PC-9 (cell line): ENCODE data around the gene ARHGDIA. TPM values are rescaled to one million over a fixed set of nuclear protein-coding genes. Genes with fewer than 3 reads are reported as not detected.

Experiments used
- BruUV-seq: library from RNA; stranded (reverse); fragments of 400-500 nt; replicated peaks from 2 replicates; lab custom pipeline; 2021; lab: Mats Ljungman, UMichigan
- CTCF ChIA-PET: fragments of 300-600 bp; sonication (Branson Sonifier 250); formaldehyde crosslinking; loops from one replicate; lab custom pipeline; 2022; ENCODE audit warnings: antibody characterized with exemption; lab: Charles Lee
- POLR2A ChIA-PET: fragments of 300-600 bp; sonication (Branson Sonifier 250); formaldehyde crosslinking; loops from one replicate; lab custom pipeline; 2022; ENCODE audit warnings: antibody characterized with exemption; ENCODE audit not compliant: unreplicated experiment; lab: Charles Lee
- DNase-seq, 2 experiments: peaks; one replicate each; pipeline versions ENCODE4 v3.0.0 to v3.0.0-alpha.2; 2015 to 2022; ENCODE audit warnings: mixed read lengths in 1 of 2
- H2AFZ ChIP-seq: fragments of 200-600 bp; sonication (generic); 2 replicates; pipeline ENCODE4 v1.8.1; 2017; ENCODE audit warnings: antibody characterized with exemption
- H3F3A ChIP-seq: fragments of 200-600 bp; sonication (generic); 2 replicates; pipeline ENCODE4 v1.8.1; 2017; ENCODE audit warnings: antibody characterized with exemption, mild to moderate bottlenecking, low read depth; ENCODE audit not compliant: insufficient read depth
- H3K27ac ChIP-seq: fragments of 200-600 bp; sonication (generic); 2 replicates; pipeline ENCODE4 v1.6.1; 2016; ENCODE audit warnings: mixed run types
- H3K27me3 ChIP-seq: fragments of 200-600 bp; sonication (generic); 2 replicates; pipeline ENCODE4 v1.6.1; 2016; ENCODE audit warnings: low read depth, mixed run types; ENCODE audit not compliant: insufficient read depth
- H3K36me3 ChIP-seq: fragments of 200-600 bp; sonication (generic); 2 replicates; pipeline ENCODE4 v1.6.1; 2016; ENCODE audit warnings: low read depth, mixed run types
- H3K4me1 ChIP-seq: fragments of 200-600 bp; sonication (generic); replicated peaks from 2 replicates; pipeline ENCODE4 v1.6.1; 2016; ENCODE audit warnings: mixed run types; ENCODE audit not compliant: insufficient read depth
- H3K4me2 ChIP-seq: fragments of 200-600 bp; sonication (generic); 2 replicates; pipeline ENCODE4 v1.6.1; 2017; ENCODE audit warnings: mixed run types
- H3K4me3 ChIP-seq: fragments of 200-600 bp; sonication (generic); 2 replicates; pipeline ENCODE4 v1.6.1; 2016; ENCODE audit warnings: mixed run types
- H3K79me2 ChIP-seq: fragments of 200-600 bp; sonication (generic); 2 replicates; pipeline ENCODE4 v1.6.1; 2017; ENCODE audit warnings: low read depth, mixed run types
- H3K9me2 ChIP-seq: fragments of 200-600 bp; sonication (generic); 2 replicates; pipeline ENCODE4 v1.8.1; 2017; ENCODE audit warnings: mild to moderate bottlenecking; ENCODE audit not compliant: insufficient read depth
- H3K9me3 ChIP-seq: fragments of 200-600 bp; sonication (generic); 2 replicates; pipeline ENCODE4 v1.8.1; 2016; ENCODE audit warnings: low read depth; ENCODE audit not compliant: insufficient read depth
- H4K20me1 ChIP-seq: fragments of 200-600 bp; sonication (generic); 2 replicates; pipeline ENCODE4 v1.8.1; 2017; ENCODE audit not compliant: insufficient read depth
- CTCF ChIP-seq: fragments of 200-600 bp; sonication (generic); conservative IDR thresholded peaks from 2 replicates; pipeline ENCODE4 v1.6.1; 2017; ENCODE audit warnings: mixed run types, antibody characterized with exemption, mild to moderate bottlenecking, moderate library complexity
- EZH2 ChIP-seq: fragments of 200-600 bp; sonication (generic); IDR thresholded peaks from 2 replicates; pipeline ENCODE4 v1.8.0; 2017; ENCODE audit warnings: antibody characterized with exemption, low read depth
- intact Hi-C: fragments of 100-400 bp; cut with micrococcal nuclease; formaldehyde crosslinking; loops from one replicate; pipeline ENCODE4 v1.10.0; 2022; ENCODE audit not compliant: unreplicated experiment
- total RNA-seq: library from RNA; stranded (reverse); gene quantifications from 2 replicates; pipeline ENCODE4 v1.2.3, GENCODE V29; 2021

The ARHGDIA gene
- total RNA-seq, 1 experiment from 2014 or later: 309 TPM

GRCh38 chr17:81910840-81911276 lies 39.7 kb upstream of the ARHGDIA start:
- H3K4me2 ChIP-seq: peak overlapping the region; percentile 84
- peaks cover 29% of the 10 kb centered on the region for H3K4me1 ChIP-seq
- H3K36me3 ChIP-seq: no peaks in the 10 kb centered on the region; the same call in 1 of the 2 replicates
- BruUV-seq: no TSS peak
- peaks cover 4% of the 10 kb centered on the region; the same call in 1 of the 2 replicates for H4K20me1 ChIP-seq
- peaks cover 13% of the 10 kb centered on the region for H3K79me2 ChIP-seq
- ChIA-PET CTCF (no interaction called here), POLR2A (interaction anchor here (0.6 to 0.7 kb wide), 5 partner anchors 17 to 410 kb away, joined by 4 to 29 read pairs (median 5); partner anchors contain the start of gene MAFG)
- intact Hi-C loops: loop anchor here (1.0 kb wide), 1 partner anchor 25 kb away; no protein-coding TSS in a partner anchor
- no peaks in the 10 kb centered on the region for H3K9me2 ChIP-seq
- peak overlapping the region; percentile 67 for H3K4me3 ChIP-seq
- no peak overlapping the region for H3K27ac ChIP-seq
- H2AFZ ChIP-seq: peak overlapping the region; percentile 77
- no peaks in the 10 kb centered on the region for H3K9me3 ChIP-seq
- TF ChIP-seq EZH2 (no peak), CTCF (no peak)
- H3K27me3 ChIP-seq: no peaks in the 10 kb centered on the region
- DNase-seq: no peak
- peaks cover 30% of the 10 kb centered on the region for H3F3A ChIP-seq

GRCh38 chr17:81909966-81910839 lies 39.1 kb upstream of the ARHGDIA start:
- peaks cover 28% of the 10 kb centered on the region for H3K4me1 ChIP-seq
- peaks cover 4% of the 10 kb centered on the region; the same call in 1 of the 2 replicates for H4K20me1 ChIP-seq
- H3K4me2 ChIP-seq: peak overlapping the region; percentile 84
- H3K27me3 ChIP-seq: no peaks in the 10 kb centered on the region
- no peaks in the 10 kb centered on the region for H3K9me3 ChIP-seq
- CTCF ChIA-PET: interaction anchor here (1.5 kb wide), 1 partner anchor 12 kb away, joined by 3 read pairs; no protein-coding TSS in a partner anchor
- no peaks in the 10 kb centered on the region for H3K9me2 ChIP-seq
- intact Hi-C loops: loop anchor here (1.0 kb wide), 1 partner anchor 24 kb away; no protein-coding TSS in a partner anchor
- DNase-seq: peak; percentile 40 to 43
- BruUV-seq: TSS peak; percentile 14
- peaks cover 7% of the 10 kb centered on the region; the same call in 1 of the 2 replicates for H3K79me2 ChIP-seq
- H3K36me3 ChIP-seq: no peaks in the 10 kb centered on the region; the same call in 1 of the 2 replicates
- no peak for TF ChIP-seq EZH2
- TF ChIP-seq CTCF: no peak
- no peak overlapping the region for H3K27ac ChIP-seq
- peak overlapping the region; percentile 77 for H2AFZ ChIP-seq
- peak overlapping the region; percentile 67 for H3K4me3 ChIP-seq
- H3F3A ChIP-seq: peaks cover 25% of the 10 kb centered on the region
- POLR2A ChIA-PET: interaction anchor here (0.6 kb wide), 1 partner anchor 12 kb away, joined by 3 read pairs; no protein-coding TSS in a partner anchor

GRCh38 chr17:81909231-81909630 lies 38.1 kb upstream of the ARHGDIA start:
- Histone ChIP-seq H3K9me3 (no peaks in the 10 kb centered on the region), H4K20me1 (no peaks in the 10 kb centered on the region; the same call in 1 of the 2 replicates), H3K9me2 (no peaks in the 10 kb centered on the region), H3K79me2 (no peaks in the 10 kb centered on the region), H2AFZ (no peak overlapping the region), H3K27me3 (no peaks in the 10 kb centered on the region), H3K4me1 (peaks cover 28% of the 10 kb centered on the region), H3K36me3 (no peaks in the 10 kb centered on the region; the same call in 1 of the 2 replicates), H3K4me3 (no peak overlapping the region), H3F3A (peaks cover 25% of the 10 kb centered on the region), H3K27ac (no peak overlapping the region), H3K4me2 (no peak overlapping the region)
- intact Hi-C loops: no loop called here
- TF ChIP-seq CTCF (no peak), EZH2 (no peak)
- ChIA-PET CTCF (interaction anchor here (0.7 to 1.5 kb wide), 2 partner anchors 11 to 31 kb away, joined by 3 to 5 read pairs; no protein-coding TSS in a partner anchor), POLR2A (no interaction called here)
- DNase-seq: no peak
- BruUV-seq: no TSS peak
